Cerebellar cortex (tissue), 1 donor: ENCODE data around the gene SGMS1.

Experiments
- DNase-seq: peaks from one replicate; pipeline ENCODE4 v3.0.0-alpha.2; 2015; ENCODE audit warnings: low spot score

SGMS1 gene

GRCh38 chr10:50613150-50613549, 10.6 kb downstream of the SGMS1 start:
- no peak for DNase-seq

DNA sequence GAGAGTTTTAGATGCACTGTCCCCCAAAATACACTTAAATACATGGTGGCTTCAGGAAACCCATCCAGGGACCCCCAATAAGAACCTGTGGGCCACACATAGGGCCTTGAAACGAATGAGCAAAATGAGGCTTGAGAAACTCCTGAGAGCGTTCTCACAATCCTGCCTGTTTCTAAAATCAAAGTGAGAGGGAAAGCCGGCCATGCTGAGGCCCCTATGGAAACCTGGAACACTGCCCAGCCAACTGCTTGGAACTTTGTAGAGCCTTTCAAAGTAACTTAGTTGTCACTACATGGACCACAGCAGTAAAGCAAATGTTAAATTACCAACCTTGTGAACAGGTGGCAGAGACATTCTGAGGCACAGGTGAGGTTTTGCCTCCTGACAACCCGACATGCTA, 13.4 kb downstream of the SGMS1 start:
- DNase-seq = no peak

DNA sequence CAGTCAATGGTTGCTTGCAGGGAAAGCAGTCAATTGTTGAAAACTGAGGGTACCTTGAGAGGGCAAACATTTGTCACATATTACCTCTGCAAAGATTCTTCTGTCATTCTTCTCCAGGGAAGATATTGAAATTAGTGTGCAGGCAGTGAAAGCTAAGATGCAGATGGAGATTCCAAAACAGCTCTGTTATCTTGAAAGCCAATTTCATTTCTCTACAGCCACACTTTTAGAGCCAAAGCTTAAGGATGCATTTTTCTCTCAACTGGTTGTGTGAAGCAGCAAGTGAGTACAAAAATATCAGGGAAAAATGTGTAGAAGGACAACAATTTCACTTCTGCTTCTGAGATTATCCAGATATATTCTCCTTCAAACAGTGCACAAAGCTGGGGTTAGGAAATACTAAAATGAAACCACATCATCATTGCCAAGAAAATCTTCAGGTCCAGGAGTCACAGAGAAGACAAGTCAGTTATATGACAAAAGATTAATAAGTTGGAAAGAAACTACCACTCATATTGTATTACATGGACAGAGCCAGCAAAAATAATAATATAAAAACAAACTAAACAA, 16.3 kb downstream of the SGMS1 start:
- DNase-seq = no peak

GRCh38 chr10:50605951-50606270, 17.8 kb downstream of the SGMS1 start:
- DNase-seq = no peak

- DNase-seq = peak; percentile 25
Observed at GRCh38 chr10:50605269-50605950, 18.3 kb downstream of the SGMS1 start.

DNA sequence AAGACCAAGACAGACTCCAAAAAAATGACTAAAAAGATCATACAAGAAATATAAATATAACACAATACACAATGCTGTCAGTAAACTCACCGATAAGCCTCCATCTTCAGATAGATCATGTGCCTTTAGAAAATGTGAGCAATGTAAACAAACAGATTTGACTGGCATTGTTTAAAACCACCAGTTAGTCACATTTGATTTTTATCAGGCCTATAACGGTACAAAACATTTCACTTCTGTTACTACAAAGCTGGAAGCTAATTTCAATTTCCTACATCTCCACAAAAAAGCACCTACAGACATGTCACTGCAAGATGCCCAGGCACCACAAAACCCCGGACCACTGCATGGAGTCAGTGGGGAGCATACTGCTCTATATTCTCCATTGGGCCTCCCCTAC, 18.9 kb downstream of the SGMS1 start:
- DNase-seq = no peak

DNA sequence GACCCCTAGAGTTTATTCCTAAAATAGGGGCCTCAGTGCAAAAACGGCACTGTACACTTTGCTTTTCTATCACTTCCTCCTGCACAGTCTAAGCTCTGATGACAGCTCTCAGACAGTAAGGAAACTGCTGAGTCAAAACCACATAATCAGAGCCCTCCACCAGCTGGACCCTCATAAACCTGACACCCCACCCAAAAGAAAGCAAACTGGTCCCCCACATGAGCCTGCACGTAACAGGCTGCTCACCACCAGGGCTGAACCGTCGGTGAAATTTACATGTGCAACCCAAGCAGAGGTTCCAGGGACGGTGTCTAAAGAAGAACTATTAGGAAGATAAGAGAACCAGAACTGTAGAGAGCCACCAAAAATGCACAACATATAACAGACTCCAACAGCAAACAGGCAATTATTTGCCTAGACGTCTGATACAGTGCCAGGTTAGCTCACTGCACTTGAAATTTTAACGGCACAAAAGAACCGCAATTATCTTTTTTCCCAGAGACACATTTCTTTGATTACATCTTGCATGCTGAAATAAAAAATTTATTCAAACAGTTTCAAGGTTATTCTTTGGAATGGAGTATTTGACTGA, 19.6 kb downstream of the SGMS1 start:
- DNase-seq = no peak

DNA sequence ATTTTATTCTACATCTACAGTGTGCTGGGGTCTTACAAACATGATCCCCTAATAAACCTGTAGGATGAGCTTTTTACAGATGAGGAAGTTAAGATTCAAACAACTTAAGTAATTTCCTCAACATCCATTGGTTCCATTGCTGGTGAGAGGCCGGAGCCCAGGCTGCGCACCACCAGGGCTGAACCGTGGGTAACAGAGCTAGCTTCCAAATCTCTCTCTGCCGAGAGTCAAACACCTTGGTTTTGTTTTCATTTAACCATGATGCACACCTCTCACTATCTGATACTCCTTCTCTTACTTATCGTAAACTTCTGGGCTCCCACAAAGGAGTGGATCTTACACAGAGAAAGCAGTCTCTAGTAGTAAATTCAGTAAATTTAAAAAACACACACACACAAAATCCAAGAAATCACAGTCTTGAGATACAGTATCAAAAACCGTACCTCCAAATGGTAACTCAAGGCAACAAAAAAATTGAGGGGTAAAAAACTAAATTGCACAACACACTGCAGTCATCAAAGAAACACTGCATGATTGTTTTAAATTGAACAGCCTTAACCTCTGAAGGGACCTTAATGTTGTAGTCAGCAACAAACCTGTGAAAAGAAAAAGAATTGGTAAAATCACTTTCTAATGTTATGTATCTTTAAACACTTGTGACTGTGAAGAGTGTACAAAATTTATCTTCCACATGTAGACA, 20.5 kb downstream of the SGMS1 start:
- DNase-seq = no peak

- DNase-seq = no peak
Observed at GRCh38 chr10:50601974-50602373, 21.8 kb downstream of the SGMS1 start.

DNA sequence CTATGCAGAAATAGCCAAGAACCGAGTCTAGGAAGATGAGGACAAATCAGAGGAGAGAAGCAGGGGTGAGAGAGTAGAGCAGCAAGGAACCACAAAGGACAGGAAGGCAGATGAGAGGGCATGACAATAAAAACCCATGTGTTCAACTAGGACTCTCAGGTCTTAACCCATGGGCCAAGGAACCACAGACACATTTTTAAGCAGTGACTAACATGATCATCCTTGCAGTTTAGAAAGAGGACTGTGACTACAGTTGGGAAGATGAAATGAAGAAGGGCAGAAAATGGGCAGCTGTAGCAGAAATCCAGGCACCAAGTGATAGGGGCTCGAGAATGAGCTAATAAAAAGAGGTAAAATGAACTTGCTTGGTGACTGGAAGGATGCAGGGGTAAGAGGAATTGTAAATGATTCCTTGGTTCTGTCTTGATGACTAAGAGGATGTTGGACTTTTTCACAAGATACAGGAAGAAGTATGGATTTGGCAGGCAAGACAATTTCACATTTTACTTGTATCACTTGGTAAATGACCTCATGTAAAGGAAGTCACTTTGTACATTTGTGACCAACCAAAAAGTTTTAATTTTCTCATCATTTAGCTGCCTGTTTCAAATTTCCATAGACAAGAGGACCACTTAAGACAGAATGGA, 22.8 kb downstream of the SGMS1 start:
- DNase-seq = no peak

DNA sequence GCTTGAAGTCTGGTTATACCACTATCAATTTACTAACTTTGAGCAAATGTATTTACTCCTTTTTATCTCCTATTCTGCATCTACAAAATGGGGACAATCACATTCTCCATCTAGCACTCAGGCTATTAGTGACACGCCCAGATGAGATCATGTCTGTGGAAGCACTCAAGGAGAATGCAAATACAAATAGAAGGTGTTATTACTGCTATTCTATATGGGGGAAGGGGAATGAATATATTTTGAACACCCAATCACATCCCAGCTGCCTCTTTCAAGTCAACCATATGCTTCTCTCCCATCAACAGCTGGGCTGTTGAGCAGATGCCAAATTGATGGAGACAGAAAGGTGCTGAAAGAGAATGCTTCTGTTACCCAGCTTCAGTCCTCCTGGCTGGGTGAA, 23.5 kb downstream of the SGMS1 start:
- no peak for DNase-seq

- DNase-seq = no peak
Observed at GRCh38 chr10:50596897-50597296, 26.9 kb downstream of the SGMS1 start.

DNA sequence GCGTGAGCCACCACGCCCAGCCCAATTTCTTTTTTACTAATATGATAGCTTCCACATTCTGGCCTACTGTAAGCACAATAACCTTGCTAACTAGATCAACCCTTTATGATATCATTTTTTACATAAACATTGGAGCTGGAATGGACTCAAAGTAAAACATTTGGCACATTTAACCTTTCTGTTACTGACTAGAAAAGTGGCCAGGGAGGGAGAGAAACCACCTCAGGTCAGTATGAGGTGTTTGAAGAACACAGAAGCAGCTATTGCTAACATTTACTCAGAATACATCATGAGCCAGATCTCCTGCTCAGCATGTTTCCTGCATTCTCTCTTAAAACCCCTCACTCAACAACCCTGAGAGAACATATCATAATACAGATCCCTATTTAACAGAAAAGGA, 27.3 kb downstream of the SGMS1 start:
- DNase-seq = no peak

- peak; percentile 55 for DNase-seq
Observed at GRCh38 chr10:50595785-50596184, 28.0 kb downstream of the SGMS1 start.

DNA sequence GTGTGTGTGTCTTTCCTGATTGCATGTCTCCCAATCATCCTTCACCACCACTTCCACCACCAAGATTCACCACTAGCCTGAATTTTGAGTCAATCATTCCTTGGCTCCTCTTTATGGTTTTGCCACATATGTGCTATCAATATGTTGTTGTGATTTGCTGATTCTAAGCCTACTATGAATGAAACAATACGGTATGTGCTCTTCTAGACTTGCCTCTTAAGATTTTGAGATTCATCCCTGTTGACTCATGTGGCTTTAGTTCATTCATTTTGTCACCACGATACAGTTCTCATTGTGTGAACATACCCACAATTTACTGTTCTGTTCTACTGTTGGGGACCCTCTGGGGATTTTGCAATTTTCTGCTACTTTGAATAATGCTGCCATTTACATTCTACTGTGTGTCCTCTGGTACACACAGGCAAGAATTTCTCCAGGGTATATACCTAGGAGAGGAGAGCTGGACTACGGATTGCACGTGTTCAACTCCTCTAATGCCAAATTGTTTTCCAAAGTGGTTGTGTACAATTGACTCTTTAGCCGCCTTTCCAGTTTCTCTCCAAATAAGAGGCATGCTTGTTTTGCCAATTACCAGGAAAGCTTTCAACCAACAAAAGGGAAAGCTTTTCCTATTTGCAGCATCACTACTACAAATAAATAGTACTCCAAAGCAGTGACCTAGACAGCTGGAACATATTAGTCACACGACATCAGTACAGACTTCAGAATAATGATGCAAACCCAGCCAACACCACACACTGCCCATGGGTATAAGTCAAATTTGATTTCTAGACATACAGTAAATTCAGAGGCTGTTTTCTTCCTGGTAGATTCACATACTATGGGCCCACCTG, 30.0 kb downstream of the SGMS1 start:
- DNase-seq = no peak

DNA sequence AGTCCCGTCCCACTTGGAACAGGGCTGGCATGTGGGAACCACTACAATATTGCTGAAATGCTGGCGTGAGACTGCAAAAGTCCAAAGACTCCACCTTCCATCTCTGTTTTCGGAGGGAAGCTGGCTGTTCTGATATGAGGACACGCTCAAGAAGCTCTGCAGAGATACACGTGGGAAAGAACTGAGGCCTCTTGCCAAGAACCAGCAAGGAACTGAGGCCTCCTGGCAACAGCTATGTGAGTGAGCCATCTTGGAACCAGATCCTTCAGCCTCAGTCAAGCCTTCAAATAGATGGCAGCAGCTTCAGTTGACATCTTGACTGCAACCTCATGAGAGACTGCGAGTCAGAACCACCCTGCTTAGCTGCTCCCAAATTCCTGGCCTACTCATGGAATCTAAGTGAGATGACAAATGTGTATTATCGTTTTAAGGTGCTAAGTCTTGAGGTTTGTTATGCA, 30.8 kb downstream of the SGMS1 start:
- peak; percentile 33 for DNase-seq

- no peak for DNase-seq
Observed at GRCh38 chr10:50590935-50591334, 32.8 kb downstream of the SGMS1 start.

DNA sequence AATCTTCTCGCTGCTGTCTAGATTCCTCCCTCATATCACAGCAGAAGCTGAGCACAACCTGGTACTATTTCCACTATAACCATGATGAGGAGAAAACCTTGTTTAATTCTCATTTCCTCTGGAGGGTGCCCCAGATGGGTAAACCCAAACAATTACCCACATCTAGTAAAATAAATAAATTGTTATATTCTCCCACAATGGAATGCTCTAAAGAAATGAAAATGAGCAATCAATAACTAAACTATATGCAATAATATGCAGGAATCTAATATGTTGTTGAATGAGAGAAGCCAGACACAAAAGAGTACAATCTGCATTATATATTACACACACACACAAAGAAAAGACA, 37.0 kb downstream of the SGMS1 start:
- DNase-seq = no peak

DNA sequence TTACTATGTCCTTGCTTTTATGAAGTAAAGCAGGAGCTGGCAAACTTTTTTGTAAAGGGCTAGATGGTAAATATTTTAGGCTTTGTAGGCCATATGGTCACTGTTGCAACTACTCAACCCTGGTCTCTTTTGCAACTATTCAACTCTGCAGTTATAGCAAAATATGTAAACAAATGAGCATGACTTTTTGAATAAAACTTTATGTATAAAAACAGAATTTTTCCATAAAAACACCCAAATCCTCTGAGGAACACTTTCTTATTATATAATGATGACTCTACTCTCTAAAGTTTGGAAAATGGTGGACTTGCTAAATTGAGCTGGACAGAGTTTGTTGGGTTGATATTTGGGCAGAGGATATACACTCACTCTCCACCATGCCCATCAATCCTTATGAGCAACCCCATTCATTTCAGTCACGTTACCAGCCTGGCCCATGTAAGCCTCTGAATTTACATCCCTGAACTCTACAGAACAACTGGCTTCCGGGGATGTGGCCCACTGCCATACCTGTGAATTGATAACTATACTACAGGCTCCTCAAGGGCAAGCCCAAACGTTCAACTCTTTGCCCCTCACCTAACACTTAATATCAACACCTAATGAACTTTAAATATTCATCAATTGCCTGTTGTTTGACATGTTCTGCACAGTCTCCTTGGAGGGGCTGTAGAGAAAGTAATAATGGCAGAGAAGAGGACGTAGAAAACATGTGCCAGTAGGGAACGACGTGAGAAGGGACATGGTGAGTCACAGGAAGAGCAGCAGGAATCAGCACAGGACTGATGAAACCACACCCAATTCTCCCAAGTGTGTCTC, 37.6 kb downstream of the SGMS1 start:
- no peak for DNase-seq

DNA sequence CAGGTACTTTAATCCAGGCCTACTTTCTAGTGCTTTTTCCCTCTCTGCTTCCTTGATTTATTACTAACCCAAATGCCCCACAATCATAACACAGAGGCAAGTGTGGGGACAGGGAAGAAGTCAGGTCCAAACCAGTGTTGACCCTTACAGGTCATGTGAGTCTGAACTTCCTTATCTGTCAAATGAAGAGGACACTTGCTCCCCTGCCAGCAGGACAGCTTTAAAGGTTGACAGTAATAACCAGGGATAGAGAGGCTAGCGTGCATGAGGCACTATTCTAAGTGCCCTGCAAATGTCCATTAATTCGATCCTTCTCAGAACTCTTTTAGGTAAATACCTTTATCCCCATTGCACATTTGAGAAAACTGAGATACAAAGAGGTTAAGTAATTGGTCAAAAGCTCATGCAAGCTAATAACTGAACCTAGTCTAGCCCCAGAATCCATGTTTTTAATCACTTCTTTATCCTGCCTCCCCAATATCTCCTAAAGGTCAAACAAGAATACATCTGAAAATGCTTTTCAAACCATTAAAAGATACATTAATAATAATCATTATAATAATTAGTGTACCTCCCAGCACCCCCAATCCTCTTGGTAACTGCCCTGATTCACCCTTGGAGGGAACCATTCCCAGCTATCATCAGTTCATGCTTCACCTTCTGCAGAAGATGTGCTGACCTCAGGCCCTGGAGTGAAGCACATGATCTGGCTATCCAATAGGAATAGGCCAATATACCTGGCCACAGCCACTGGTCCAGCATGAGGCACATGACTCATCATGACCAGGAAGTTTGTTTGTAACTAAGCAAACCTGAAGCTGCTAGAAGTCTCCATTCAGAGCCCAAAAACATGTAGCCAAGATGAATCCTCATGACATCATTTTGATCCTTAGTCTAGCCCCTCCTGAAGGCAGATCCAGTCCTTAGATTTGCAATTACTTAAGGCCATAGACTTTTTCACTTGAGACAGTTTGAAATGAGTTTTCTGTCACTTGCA, 40.7 kb downstream of the SGMS1 start:
- no peak for DNase-seq
